ENCODE results near the gene NPDC1. TPM values are rescaled to one million over a fixed set of nuclear protein-coding genes. Genes with fewer than 3 reads are reported as not detected.

The NPDC1 gene
- total RNA-seq, 1 experiment from 2014 or later, result 44.1 TPM

DNA sequence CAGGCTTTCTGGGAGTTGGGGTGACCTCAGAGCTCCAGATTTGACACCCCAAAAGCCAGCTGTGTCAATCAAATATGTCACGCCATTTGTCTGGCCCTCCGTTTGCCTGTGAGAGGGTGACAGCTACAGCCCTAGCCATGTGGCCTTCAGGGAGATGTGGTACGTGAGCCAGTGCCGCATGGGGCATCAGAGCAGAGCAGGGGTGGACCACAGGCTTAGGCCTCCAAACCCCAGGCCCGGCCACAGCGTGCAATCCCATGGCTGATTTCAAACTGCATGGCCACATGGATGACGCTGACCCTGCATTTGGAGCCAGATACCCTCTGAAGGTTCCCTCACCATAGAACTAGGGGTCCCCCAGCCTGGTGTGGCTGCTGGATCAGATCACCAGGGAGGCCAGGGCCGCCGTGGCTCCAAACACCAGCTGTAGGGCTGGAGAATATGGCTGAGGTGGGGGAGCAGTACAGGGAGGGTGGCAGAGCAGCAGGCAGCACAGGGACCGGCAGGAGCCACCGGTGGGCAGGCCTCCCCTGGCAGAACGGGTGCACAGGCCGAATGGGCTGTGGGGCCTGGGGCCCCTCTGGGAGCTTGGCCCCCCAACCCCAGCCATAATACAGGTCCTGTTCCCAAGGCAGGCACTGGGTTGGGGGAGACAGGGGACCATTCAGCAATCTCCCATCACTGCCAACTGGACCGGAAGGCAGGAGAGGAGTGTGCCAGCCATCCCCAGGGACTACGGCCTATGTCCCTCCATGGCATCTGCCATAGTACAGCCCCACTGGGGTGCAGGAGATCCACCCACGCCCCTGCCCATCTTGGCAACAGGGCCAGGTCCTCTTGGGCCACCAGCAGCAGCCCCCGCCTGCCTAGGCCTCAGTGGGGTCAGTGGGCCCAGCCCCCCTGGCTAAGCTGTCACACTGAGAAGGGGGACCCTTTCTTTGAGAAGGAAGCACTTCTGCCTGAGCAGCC lies 22.8 kb upstream of the NPDC1 start:
- Histone ChIP-seq H3K9me3 (no peaks in the 10 kb centered on the region), H3K36me3 (ENCODE audit: control insufficient read depth, insufficient read depth, low read length) (0 out of 2 replicates have a peak, but pooled peaks cover 2% of the 10 kb centered on the region), H3K4me1 (peaks cover 28% of the 10 kb centered on the region), H3K27me3 (replicated peaks; ENCODE audit: control insufficient read depth, insufficient read depth, low read length) (no peaks in the 10 kb centered on the region), H3K4me3 (ENCODE audit: low read depth, low read length) (peak overlapping the region; percentile 80)
- Mint-ChIP-seq H3K27me3 (ENCODE audit: insufficient read depth, unreplicated experiment) (no peaks in the 10 kb centered on the region), H3K9me3 (ENCODE audit: unreplicated experiment) (no peaks in the 10 kb centered on the region), H3K36me3 (ENCODE audit: insufficient read depth, unreplicated experiment) (peaks cover 25% of the 10 kb centered on the region), H3K4me3 (ENCODE audit: unreplicated experiment) (peak overlapping the region; percentile 68), H3K27ac (ENCODE audit: unreplicated experiment) (peak overlapping the region; percentile 87), H3K4me1 (ENCODE audit: low read depth, unreplicated experiment) (peaks cover 18% of the 10 kb centered on the region)
- CTCF ChIA-PET, result interaction anchor here (0.5 to 5.2 kb wide), 35 partner anchors 8 to 373 kb away, joined by 3 to 57 read pairs (median 6); partner anchors contain the start of genes ABCA2, ENTPD2, ENTPD8 and MAN1B1
- intact Hi-C loops (cut with micrococcal nuclease; ENCODE audit: unreplicated experiment), result no loop called here
- TF ChIP-seq CTCF (IDR thresholded peaks at IDR 0.05; ENCODE audit: insufficient read depth in 1 of 2, low read depth in 1 of 2, low read length in 1 of 2, severe bottlenecking in 1 of 2, unreplicated experiment in 1 of 2), result no peak
- POLR2A ChIA-PET, result interaction anchor here (1.4 to 1.9 kb wide), 2 partner anchors 18 kb away, joined by 14 to 24 read pairs; partner anchors contain the start of gene MAN1B1
- no peak for DNase-seq
- TSS peak; percentile 18 for BruUV-seq (replicated peaks)

GRCh38 chr9:137067860-137068538 lies 22.0 kb upstream of the NPDC1 start:
- Mint-ChIP-seq H3K4me3 (ENCODE audit: unreplicated experiment) (peak overlapping the region; percentile 68), H3K9me3 (ENCODE audit: unreplicated experiment) (no peaks in the 10 kb centered on the region), H3K36me3 (ENCODE audit: insufficient read depth, unreplicated experiment) (peaks cover 27% of the 10 kb centered on the region), H3K4me1 (ENCODE audit: low read depth, unreplicated experiment) (peaks cover 18% of the 10 kb centered on the region), H3K27ac (ENCODE audit: unreplicated experiment) (peak overlapping the region; percentile 87), H3K27me3 (ENCODE audit: insufficient read depth, unreplicated experiment) (no peaks in the 10 kb centered on the region)
- Histone ChIP-seq H3K36me3 (ENCODE audit: control insufficient read depth, insufficient read depth, low read length) (0 out of 2 replicates have a peak, but pooled peaks cover 2% of the 10 kb centered on the region), H3K27me3 (replicated peaks; ENCODE audit: control insufficient read depth, insufficient read depth, low read length) (no peaks in the 10 kb centered on the region), H3K4me1 (peaks cover 24% of the 10 kb centered on the region), H3K4me3 (ENCODE audit: low read depth, low read length) (peak overlapping the region; percentile 80), H3K9me3 (no peaks in the 10 kb centered on the region)
- intact Hi-C loops (cut with micrococcal nuclease; ENCODE audit: unreplicated experiment), result no loop called here
- no TSS peak for BruUV-seq (replicated peaks)
- DNase-seq, result peak; percentile 88 to 90
- ChIA-PET CTCF (interaction anchor here (0.6 to 5.2 kb wide), 34 partner anchors 9 to 277 kb away, joined by 3 to 57 read pairs (median 5); partner anchors contain the start of genes ABCA2, ENTPD2, MAN1B1 and NPDC1), POLR2A (interaction anchor here (0.5 to 1.4 kb wide), 2 partner anchors 19 to 509 kb away, joined by 3 to 14 read pairs; partner anchors contain the start of gene MAN1B1)
- TF ChIP-seq CTCF (IDR thresholded peaks at IDR 0.05; ENCODE audit: insufficient read depth in 1 of 2, low read depth in 1 of 2, low read length in 1 of 2, severe bottlenecking in 1 of 2, unreplicated experiment in 1 of 2), result peak; percentile 59 to 87

Measured in Caco-2 (cell line).